Neural progenitor cell (in vitro differentiated cells): Measurements from ENCODE around the gene GNB5.

Experiments used
- CTCF ChIP-seq: fragments of 200-600 bp; sonication (generic); IDR thresholded peaks from 2 replicates; pipeline ENCODE4 v1.5.1; 2017; ENCODE audit warnings: antibody characterized with exemption, mild to moderate bottlenecking
- EZH2 ChIP-seq: fragments of 200-600 bp; sonication (generic); IDR thresholded peaks from 2 replicates; pipeline ENCODE4 v1.6.1; 2017; ENCODE audit warnings: antibody characterized with exemption, mild to moderate bottlenecking, moderate library complexity

- TF ChIP-seq CTCF = peak; percentile 50
- no peak for TF ChIP-seq EZH2
Measured at GRCh38 chr15:52217186-52217585, 26.0 kb upstream of the GNB5 start.
